Activated CD4-positive, alpha-beta T cell treated with anti-CD3 and anti-CD28 coated beads, Interleukin-2, amount 50 U/mL, for 1 hour (primary cell): ENCODE measurements around the gene SLC6A19.
"Not testable (repeated sequence)": the region's sequence is repeated elsewhere in the genome, so short reads cannot be mapped to it uniquely, and the experiment has no call there.

Source experiments
- DNase-seq: peaks from one replicate; pipeline ENCODE4 v3.0.0-alpha.2; 2020

The SLC6A19 gene

DNA sequence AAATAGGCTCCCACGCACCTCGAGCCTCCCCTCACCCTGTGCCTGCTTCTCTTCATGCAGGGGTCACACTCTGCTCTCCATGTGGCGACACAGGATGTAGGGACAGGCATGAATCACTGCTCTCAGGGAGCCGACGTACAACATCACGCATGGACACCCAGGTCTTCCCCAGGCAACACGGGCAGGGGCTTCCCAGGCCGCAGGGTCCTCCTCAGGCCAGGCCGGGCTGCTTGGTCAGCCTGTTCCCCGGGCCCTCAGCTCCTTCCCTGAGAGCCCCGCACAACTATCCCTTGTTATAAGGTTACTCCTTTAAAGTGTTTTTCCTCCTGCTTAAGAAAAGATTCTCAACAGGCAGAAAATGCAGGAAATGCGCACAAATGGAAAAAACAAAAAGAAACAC, 24.8 kb downstream of the SLC6A19 start:
- no peak for DNase-seq

DNA sequence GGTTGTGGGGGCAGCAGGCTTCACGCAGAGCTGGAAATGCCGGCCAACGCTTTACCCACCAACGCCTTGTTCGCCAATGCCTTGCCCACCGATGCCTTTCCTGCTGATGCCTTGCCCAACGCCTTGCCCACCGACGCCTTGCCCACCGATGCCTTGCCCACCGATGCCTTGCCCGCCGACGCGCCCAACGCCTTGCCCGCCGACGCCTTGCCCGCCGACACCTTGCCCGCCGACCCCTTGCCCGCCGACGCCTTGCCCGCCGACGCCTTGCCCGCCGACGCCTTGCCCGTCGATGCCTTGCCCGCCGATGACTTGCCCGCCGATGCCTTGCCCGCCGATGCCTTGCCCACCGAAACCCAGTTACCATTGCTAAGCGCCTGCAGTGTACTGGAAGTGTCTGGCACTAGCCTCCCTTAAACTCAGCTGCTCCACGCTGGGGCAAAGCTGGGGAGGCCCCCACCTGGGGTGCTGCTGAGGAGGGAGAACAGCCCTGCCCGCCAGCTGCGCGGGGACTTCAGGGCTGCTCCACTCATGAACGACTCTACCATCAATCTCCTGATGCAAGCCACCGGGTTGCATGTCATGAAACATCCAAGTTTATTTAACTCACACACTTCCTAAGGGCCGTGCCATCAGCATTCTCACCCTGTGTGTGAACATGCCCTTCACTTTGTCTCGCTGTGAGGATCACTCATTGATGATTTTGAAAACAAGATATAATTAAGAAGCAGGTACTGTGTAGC, 25.6 kb downstream of the SLC6A19 start:
- no peak for DNase-seq

DNA sequence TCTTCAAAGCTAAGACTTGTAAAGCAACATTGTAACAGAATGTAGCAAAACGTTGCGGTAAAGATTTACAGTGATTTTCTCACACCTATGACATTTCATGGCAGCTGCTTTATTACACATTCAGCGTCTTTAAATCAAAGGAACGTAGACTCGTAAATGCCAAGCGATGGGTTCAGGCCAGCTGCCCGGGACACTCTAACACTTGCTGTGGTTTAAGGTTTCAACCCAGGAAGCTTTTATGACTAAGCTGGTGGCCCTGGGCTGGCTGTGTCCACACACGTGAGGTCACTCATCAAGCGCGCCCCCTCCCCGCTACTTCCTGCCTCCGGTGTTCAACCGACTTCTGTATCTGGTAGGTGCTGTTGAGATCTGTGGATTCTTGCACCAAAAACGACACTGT, 26.3 kb downstream of the SLC6A19 start:
- no peak for DNase-seq

DNA sequence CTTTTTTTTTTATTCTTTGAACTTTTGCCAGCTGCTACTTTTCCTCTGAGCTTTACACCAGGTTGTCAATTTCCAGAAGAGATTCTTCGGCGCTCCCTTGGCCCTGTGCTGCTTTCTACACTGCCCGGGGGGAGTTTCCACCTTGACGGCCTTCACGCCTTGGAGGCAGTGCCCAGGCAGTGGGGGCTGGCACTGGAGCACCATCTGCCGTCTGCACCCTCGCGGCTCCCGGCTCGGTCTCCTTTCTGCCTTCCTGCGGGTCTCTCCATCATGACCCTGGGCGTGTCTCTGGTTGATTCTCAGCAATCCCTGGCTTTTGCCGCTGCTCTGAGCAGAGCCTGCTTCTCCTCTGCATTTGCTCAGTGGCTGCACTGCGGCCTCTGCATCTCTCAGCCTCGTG, 26.7 kb downstream of the SLC6A19 start:
- no peak for DNase-seq

DNA sequence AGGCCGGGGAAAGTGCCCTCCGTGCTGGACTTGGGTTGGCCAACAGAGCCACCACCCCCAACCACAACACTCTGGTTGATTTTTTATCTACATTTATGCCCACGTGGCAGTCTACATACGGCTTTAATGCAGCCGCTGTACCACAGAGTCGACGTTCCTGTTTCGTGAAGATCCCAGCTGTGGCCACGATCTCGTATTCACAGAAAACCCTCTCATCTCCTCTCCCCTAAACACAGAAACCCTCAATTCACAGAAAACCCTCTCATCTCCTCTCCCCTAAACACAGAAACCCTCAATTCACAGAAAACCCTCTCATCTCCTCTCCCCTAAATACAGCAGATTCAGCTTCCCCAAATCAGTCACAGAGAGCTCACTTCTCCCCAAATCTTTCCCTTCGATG, 27.6 kb downstream of the SLC6A19 start:
- DNase-seq, result not testable (repeated sequence)

DNA sequence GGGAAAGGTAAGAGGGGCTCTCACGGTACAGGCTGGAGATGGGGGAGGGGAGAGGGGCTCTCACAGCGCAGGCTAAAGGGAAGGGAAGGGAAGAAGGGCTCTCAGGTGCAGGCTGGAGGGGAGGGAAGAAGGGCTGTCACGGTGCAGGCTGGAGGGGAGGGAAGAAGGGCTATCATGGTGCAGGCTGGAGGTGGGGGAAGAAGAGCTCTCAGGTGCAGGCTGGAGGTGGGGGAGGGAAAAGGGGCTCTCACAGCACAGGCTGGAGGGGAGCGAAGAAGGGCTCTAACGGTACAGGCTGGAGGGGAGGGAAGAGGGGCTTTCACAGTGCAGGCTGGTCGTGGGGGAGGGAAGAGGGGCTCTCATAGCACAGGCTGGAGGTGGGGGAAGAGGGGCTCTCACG, 28.4 kb downstream of the SLC6A19 start:
- DNase-seq, result no peak

DNA sequence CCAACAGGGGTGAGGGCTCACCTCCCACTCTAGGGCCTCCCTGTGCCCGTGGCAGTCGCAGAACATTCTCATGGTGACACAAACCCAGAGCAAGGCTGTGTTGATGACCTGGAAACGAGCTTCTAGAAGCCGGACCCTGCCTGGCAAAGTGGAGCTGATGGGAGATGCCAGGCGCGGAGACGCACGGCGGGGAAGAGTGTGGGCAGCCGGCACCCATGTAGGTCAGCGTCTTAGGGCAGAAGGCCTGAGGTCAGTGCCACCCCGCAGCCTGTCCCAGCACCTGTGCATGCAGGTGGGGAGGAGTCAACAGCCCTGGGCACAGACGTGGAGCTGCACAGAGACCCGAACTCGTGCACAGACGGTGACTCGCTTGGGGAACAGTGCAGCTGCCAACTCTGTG, 29.2 kb downstream of the SLC6A19 start:
- DNase-seq, result no peak

DNA sequence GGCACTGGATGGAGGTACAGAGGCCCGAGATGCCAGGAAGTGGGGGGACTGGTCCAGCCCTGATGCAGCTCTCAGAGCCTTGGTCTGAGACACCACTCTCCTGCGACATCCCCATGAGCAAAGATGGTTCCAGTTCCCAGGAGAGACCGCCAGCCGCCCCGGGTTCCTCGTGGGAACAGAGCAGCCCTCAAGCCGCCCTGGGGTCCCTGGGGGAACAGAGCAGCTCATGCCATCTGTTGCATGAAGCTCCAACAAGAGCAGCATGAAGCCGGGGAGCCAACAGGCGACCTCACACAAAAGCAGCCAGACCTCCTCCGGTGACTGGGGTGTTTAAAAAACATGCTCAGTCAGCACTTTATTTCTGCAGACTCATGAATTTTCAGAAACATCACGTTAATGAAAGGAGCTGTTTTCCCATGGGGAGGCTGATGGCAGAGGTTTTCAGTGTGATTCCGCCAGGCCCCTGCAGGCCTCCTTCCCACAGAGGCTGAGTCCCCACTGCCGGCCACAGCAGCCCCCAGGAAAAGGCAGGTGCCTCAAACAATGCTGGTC, 30.0 kb downstream of the SLC6A19 start:
- DNase-seq, result no peak

DNA sequence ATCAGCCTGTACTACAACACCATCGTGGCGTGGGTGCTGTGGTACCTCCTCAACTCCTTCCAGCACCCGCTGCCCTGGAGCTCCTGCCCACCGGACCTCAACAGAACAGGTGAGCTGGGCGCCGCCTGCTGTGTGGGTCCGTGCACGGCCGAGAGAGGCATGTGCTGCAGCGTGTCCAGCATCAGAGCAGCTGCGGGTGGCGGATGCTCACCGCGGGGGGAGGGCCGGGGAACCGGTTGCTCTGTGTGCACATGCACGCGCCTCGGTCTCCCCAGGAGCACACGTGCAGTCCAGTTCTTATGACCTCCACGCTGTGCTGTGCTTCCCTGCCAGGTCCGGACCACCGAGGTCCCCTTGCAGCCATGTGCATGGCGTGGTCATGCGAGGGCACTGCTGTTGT, 31.4 kb downstream of the SLC6A19 start:
- DNase-seq, result no peak

DNA sequence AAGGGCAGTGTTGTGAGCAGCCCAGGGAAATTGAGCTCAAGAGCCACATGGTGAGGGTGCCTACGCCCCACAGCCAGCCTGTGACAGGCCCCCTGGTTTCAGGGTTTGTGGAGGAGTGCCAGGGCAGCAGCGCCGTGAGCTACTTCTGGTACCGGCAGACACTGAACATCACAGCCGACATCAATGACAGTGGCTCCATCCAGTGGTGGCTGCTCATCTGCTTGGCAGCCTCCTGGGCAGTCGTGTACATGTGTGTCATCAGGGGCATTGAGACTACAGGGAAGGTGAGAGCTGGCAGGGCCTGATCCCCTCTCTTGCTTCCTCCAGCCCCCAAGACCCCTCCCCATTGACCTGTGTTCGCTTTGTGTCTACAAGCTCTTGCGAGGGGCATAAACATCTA, 34.0 kb downstream of the SLC6A19 start:
- no peak for DNase-seq

DNA sequence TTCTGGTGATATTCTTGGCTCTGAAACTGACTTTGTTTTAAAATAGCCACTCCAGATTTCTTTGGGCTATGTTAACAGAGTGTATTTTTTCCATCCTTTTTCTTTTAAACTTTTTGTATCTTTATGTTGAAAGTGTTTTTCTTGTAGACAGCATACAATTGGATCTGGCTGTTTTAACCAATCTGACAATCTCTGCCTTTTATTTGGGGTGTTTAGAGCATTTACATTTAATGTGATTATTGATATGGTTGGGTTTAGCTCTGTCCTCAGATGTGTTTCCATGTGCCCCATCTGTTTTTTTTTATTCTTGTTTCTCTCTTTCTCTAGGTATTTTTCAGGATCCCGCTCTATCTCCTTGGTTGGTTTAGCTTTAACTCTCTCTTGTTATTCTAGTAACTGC, 34.4 kb downstream of the SLC6A19 start:
- DNase-seq, result no peak

DNA sequence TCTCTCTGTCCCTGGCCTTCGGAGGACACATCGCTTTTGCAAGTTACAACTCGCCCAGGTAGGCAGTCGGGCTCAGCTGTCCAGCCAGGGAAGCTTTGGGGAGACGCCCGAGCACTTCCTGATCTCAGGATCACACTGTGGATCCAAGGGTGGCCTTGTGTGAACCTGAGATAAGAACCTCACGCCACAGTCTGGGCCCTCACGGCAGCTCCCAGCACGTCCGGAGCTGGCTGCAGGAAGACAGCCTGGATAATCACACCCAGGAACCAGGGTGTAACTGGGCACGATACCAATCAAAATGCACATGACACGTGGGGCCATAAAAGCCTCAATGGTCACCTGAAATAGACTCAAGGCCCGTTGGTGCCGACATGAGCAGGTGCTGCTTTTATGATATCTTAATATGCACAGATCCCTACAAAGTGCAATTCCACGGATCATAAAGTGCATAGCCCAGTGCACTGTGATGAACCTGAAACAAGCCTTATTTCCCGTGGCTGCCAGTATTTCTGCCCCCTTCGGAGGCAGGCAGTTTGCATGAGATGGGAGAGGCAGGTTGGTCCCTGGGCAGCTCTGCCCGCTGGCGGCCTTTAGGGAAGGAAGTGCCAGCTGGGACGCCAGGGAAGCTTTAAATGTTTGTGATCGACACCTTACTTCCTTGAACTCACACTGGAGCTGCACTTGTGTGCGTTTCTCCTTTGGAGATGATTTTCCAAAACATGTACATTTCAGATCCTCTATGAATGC, 38.3 kb downstream of the SLC6A19 start:
- no peak for DNase-seq

DNA sequence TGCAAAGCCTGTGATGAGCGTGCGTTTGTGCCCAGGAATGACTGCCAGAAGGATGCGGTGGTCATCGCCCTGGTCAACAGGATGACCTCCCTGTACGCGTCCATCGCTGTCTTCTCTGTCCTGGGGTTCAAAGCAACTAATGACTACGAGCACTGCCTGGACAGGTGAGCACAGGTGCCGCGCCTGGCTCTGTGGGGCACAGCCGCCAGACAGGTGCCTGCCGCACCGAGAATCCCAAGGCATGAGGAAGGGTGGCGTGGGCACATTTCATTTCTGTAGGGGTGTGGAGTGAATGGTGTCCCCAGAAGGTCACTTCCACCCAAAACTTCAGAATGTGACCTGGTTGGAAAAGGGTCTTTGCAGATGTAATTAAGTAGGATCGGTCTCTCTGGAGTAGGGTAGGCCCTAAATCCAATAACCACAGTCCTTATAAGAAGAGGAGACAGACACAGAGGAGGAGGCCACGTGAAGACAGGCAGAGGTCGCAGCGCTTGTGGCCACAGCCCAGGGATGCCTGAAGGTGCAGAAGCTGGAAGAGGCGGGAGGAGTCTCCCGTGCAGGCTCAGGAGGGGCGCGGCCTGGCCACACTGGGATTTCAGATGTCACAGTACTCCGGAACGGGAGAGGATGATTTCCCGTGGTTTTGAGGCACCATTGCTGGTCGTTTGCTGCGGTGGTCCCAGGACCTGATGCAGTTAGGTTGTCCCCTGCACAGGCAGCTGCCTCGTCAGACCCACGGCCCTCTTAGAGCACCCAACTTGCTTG, 39.3 kb downstream of the SLC6A19 start:
- DNase-seq, result no peak

DNA sequence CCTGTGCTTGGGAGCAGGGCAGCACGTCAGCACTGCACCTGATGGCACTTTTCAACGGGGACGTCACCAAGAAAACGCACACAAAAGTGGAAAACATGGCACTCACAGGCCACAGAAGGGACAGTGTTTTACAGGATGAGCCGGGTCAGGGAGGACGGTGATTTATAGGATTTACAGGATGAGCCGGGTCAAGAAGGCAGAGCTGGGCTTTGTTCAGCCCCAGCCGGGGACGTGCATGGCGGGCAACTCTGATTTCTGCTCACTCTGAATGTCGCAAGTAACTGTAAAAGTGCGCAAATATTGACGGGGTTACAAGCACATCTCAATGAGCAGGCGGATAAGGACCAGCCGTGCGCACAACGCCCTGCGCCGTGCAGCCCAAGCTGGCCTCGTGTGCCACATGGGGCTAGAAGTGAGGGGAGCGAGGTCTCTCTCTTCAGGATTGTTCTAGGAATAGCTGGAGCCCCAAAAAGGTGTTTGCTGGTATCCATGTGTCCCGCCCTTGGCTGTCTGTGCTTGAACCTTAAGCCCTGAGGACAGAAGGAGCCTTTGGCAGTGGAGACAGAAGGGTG, 40.2 kb downstream of the SLC6A19 start:
- no peak for DNase-seq

DNA sequence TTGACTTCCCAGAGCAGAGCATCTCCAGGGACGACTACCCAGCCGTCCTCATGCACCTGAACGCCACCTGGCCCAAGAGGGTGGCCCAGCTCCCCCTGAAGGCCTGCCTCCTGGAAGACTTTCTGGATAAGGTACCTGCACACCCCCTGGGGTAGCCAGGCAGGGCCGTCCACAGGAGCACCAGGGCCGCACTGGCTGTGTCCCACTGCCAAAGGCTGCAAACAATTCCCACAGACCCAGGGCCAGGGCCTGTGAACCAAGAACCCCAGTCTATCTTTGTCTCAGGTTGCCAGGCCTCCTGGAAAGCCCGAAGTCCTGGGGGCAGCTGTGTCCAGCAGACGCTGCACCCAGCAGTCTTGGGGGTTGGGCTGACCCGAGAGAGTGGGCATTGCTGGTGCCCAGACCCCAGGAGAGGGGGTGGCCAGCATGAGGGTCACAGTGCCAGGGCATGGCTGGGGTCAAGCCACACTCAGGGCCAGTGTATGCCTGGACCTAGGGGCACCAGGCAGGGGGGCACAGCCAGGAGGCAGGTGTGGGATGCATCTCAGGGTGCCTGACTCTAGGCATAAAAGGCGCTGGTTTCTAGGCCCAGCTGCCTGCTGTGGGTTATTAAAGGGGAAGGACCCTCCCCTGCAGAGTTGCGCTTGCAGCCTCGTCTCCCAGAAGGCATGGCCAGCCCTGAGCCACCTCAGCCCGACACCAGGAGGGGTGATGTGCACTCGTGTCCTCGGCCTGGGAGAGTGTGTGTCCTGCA, 41.5 kb downstream of the SLC6A19 start:
- DNase-seq, result no peak

DNA sequence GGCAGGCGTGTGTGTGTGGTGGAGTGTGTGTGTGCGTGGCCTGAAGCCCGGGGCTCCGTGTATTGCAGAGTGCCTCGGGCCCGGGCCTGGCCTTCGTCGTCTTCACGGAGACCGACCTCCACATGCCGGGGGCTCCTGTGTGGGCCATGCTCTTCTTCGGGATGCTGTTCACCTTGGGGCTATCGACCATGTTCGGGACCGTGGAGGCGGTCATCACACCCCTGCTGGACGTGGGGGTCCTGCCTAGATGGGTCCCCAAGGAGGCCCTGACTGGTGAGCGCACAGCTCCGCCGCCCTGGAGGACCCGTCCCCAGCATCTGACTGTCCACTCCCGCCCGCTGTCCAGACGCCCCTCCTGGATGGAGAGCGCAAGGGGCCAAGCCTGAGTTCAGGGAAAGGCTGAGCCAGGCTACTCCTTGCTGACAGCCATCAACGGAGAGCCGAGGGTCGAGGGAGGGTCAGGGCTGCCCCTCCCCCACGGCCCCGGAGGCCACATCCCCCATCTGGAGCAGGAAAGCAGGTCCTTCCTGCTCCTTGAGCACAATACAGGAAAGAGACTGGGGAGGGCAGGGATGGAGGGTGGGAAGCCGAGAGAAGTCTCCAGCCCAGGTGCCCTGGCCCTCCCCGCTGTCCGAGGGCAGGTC, 42.2 kb downstream of the SLC6A19 start:
- no peak for DNase-seq

DNA sequence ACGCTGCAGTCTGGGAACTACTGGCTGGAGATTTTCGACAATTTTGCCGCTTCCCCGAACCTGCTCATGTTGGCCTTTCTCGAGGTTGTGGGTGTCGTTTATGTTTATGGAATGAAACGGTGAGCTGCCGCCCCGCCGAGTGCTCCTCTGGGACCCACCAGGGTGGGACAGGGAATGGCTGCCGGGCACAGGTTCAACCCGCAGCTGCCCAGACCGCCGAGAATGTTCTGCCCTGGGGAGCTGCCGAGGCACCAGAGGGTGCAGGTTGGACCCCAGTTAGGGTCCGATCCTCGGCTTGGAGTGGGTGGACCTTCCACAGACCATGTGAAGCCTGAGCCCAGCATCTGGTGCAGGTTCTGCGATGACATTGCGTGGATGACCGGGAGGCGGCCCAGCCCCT, 42.9 kb downstream of the SLC6A19 start:
- DNase-seq, result no peak

DNA sequence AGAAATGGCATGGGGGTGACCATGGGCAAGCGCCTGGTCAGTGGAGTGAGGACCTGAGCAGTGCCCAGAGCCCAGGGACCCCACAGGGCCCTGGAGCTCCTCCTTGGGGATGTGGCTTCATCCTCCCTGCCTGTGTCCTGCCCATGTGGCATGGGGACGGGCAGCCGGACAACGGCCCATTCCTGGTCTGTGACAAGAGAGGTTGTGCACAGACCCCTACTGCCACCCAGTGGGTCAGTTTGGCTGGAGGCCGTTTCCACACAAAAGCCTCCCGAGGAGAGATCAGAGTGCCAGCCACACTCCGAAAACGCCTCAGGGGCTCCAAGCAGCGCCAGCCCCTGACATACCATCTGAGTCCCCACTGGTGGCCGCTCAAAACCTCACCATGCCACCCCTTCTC, 43.6 kb downstream of the SLC6A19 start:
- no peak for DNase-seq

DNA sequence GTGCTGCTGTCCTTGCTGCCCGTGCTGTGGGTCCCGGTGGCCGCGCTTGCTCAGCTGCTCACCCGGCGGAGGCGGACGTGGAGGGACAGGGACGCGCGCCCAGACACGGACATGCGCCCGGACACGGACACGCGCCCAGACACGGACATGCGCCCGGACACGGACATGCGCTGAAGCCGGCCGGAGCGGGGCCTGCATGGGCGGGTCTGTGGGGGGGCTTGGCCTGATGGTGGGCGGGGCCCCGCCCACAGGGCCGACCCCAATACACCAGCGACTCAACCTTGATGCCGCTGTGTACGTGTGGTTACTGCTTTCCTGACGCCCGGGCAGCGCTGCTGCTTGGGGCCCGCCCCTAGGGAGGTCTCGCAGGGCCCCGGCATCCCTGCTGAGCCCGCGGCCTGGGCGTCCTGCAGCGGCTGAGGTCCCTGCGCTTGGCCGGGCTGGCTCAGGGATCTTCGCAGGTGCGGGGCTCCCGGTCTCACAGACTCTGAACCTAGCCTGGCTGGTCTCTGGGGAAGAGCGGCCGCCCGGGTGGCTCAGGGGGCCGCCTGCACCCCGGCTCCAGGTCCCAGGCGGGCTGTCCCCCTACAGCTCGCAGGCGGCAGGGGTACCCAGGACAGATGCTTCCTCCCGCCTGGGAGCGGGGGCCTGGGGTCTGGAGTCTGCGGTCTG, 44.6 kb downstream of the SLC6A19 start:
- no peak for DNase-seq

DNA sequence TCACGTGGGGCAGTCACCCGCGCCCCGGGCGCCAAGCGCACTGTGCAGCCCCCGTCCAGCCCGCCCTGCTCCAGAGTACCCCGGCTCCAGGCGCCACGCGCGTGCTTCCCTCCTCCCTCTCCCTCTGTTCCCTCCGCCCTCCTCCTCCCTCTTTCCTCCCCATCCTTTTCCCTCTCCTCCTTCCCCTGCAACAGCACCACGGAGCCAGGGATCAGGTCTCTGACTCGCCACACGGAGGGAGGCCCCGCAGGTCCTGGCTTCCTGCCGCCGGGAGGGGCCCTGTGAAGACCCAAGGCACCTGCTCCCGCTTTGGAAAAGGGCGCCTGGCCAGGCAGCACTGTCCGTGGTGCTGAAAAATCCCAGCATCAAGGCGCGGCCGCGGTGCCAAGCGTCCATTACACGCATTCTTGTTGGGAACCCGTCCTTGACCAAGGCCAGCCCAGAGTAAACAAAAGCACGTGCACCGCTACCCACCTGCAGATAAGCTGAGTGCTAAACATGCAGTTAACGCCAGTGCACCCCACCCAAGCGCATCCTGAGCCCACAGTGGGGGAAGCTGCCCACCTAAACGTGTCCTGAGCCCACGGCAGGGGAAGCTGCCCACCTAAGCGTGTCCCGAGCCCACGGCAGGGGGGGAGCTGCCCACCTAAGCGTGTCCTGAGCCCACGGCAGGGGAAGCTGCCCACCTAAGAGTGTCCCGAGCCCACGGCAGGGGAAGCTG, 45.5 kb downstream of the SLC6A19 start:
- peak; percentile 7 for DNase-seq

DNA sequence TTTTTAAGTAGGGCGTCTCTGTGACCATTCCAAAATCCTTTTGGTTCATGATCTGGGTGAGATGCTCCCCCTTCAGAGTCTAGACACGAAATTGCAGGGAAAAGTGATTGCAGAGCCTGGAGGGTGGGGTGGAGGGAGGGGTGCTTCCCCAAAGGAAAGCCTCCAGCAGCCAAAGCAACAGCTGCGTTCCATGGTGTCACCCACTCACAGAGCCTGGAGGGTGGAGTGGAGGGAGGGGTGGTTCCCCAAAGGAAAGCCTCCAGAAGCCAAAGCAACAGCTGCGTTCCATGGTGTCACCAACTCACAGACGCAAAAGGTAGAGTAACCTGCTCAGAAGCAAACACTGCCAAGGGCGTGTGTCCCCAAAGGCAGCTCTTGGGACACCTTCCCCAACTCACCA, 46.4 kb downstream of the SLC6A19 start:
- no peak for DNase-seq
